IPS-20b (cell line): ENCODE results near the gene TNS1.

Experiments
- H3K27ac ChIP-seq: one replicate; pipeline ENCODE4 v1.5.1; 2013; ENCODE audit warnings: low read length
- H3K27me3 ChIP-seq: 2 replicates; pipeline ENCODE4 v1.6.1; 2013; ENCODE audit warnings: mild to moderate bottlenecking, low read length, inconsistent platforms; ENCODE audit not compliant: insufficient read depth
- H3K36me3 ChIP-seq: 2 replicates; pipeline ENCODE4 v1.6.1; 2013; ENCODE audit warnings: low read depth, mild to moderate bottlenecking, inconsistent platforms, low read length, moderate library complexity; ENCODE audit not compliant: insufficient read depth
- H3K4me1 ChIP-seq: 2 replicates; pipeline ENCODE4 v1.6.1; 2013; ENCODE audit warnings: mild to moderate bottlenecking, control low read depth, inconsistent platforms, low read length, moderate library complexity; ENCODE audit not compliant: insufficient read depth
- H3K4me3 ChIP-seq: 2 replicates; pipeline ENCODE4 v1.5.1; 2013; ENCODE audit warnings: mild to moderate bottlenecking, low read length, inconsistent platforms
- H3K9ac ChIP-seq: 2 replicates; pipeline ENCODE4 v1.6.1; 2013; ENCODE audit warnings: low read depth, mild to moderate bottlenecking, inconsistent platforms, low read length, moderate library complexity
- H3K9me3 ChIP-seq: 2 replicates; pipeline ENCODE4 v1.6.1; 2013; ENCODE audit warnings: mild to moderate bottlenecking, low read depth, low read length, inconsistent platforms; ENCODE audit not compliant: insufficient read depth

The TNS1 gene

DNA sequence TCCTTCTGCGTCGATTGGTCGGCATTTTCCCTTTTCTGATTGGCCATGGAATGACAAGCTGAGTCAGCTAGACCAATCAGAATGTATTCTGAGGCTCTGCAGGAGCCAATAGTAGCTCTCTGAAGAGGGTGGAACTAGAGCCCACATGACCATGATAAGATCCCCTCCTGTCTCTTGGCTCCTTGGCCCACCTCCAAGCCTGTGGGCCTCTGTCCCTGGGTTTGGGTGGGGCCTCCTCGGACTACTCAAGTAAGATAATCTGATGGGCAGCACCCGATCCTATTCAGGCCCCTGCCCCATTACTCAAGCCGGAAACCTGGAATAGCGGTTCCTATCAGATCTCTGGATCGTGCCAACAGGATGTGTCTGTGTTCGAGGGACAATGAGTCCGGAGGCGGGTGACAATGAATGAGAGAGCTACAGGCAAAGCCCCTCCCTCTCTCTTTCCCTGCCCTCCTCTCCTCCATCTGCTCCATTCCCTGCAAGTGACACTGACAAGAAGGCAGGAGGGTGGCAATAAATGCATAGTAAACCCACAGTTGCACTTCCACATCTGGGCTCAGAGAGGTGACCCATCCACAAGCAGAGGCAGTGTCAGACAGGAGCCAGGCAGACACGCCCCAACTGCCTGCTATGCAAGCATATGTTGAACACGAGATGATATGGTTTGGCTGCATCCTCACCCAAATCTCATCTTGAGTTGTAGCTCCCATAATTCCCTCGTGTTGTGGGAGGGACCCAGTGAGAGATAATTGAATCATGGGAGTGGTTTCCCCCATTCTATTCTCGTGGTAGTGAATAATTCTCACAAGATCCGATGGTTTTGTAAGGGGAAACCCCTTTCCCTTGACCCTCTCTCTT is 114.7 kb downstream of the TNS1 start:
- H3K36me3 ChIP-seq = no peaks in the 10 kb centered on the region

GRCh38 chr2:217886720-217887309 is 116.0 kb downstream of the TNS1 start:
- no peak overlapping the region for H3K4me3 ChIP-seq
- no peaks in the 10 kb centered on the region for H3K27me3 ChIP-seq
- no peaks in the 10 kb centered on the region for H3K36me3 ChIP-seq
- H3K9ac ChIP-seq = no peak overlapping the region
- H3K27ac ChIP-seq = no peak overlapping the region
- H3K4me1 ChIP-seq = no peaks in the 10 kb centered on the region
- no peaks in the 10 kb centered on the region for H3K9me3 ChIP-seq

More for the DNA sequence above, 114.7 kb downstream of the TNS1 start:
- no peak overlapping the region for H3K9ac ChIP-seq
- no peaks in the 10 kb centered on the region for H3K4me1 ChIP-seq
- H3K27me3 ChIP-seq = no peaks in the 10 kb centered on the region
- no peak overlapping the region for H3K27ac ChIP-seq
- no peak overlapping the region for H3K4me3 ChIP-seq
- H3K9me3 ChIP-seq = no peaks in the 10 kb centered on the region

DNA sequence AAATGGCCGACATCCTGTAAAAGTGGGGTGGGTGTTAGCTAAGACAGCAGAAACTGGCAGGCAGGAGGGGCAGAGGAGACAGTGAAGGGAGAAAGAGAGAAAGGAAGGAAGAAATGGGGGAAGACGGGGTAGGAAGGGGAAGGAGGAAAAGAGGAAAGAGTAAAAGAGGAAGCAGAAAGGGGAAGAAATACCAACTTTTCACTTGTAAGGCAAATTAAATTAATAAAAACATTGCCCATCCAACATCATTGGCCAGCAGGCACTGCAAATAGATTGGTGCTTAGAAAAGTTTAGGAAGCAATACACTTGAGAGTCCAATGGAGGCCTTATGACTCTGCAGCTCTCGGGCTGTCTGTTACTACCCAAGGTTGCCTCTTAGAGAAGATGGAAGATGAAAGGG is 116.7 kb downstream of the TNS1 start:
- Histone ChIP-seq H3K4me1 (no peaks in the 10 kb centered on the region), H3K27me3 (no peaks in the 10 kb centered on the region), H3K9ac (no peak overlapping the region), H3K36me3 (no peaks in the 10 kb centered on the region), H3K4me3 (no peak overlapping the region), H3K9me3 (no peaks in the 10 kb centered on the region), H3K27ac (no peak overlapping the region)

DNA sequence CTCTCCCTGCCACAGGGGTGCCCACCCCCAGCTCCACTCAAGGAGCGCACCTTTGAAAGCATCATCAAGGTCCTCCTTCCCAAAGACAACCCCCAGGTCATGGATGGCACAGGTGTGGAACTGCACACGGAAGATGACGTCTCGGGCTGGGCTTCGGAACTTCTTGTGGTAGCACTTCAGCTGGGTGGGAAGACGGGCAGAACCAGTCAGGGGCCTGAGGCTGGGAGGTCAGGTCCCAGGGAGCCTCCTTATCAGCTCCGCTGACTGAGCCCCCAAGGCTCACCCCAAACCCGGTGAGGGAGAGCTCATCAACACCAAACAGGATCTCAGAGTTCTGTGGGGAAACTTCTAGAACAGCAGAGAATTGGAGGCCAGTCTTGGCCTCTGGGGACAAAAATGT is 117.8 kb downstream of the TNS1 start:
- Histone ChIP-seq H3K27me3 (no peaks in the 10 kb centered on the region), H3K9me3 (no peaks in the 10 kb centered on the region), H3K9ac (no peak overlapping the region), H3K4me1 (no peaks in the 10 kb centered on the region), H3K4me3 (no peak overlapping the region), H3K36me3 (no peaks in the 10 kb centered on the region), H3K27ac (no peak overlapping the region)

- no peak overlapping the region for H3K27ac ChIP-seq
- no peaks in the 10 kb centered on the region for H3K4me1 ChIP-seq
- no peak overlapping the region for H3K4me3 ChIP-seq
- no peaks in the 10 kb centered on the region for H3K36me3 ChIP-seq
- no peaks in the 10 kb centered on the region for H3K9me3 ChIP-seq
- no peaks in the 10 kb centered on the region for H3K27me3 ChIP-seq
- H3K9ac ChIP-seq = no peak overlapping the region
Measured at GRCh38 chr2:217880891-217881290, 121.9 kb downstream of the TNS1 start.

- Histone ChIP-seq H3K36me3 (no peaks in the 10 kb centered on the region), H3K9ac (no peak overlapping the region), H3K27ac (no peak overlapping the region), H3K9me3 (no peaks in the 10 kb centered on the region), H3K27me3 (no peaks in the 10 kb centered on the region), H3K4me1 (no peaks in the 10 kb centered on the region), H3K4me3 (no peak overlapping the region)
Measured at GRCh38 chr2:217880287-217880889, 122.4 kb downstream of the TNS1 start.

DNA sequence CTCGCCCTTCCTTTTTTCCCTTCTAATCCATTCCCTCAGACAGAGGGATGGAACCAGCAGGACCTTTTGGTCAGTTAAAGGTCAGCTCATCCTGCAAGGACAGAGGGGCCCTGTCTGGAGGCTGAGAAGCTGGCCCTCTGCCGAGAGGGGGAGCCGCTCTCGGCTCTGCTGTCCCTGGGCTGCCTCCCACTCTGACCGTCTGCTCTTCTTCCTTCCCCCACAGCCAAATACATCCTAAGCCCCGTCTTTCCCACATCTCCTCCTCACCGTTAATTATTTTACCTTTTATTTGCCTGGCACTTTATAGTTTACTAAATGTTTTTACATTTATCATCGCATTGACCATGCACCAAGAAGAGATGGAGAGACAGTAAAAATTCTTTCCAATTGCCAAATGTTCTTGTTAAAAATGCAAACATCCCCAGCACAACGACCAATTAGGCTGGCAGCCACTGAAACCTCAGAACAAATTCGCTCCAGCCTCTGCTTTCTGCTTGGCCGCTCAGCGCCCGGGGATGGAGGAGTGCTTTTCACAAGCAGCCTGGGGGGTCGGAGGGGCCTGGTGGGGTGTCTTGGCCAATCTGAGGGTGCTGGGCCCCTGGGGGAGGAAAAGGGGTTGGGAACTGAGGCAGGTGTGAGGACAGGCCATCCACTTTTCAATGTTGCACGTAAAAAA is 123.7 kb downstream of the TNS1 start:
- no peak overlapping the region for H3K9ac ChIP-seq
- no peaks in the 10 kb centered on the region for H3K9me3 ChIP-seq
- no peak overlapping the region for H3K4me3 ChIP-seq
- no peaks in the 10 kb centered on the region for H3K4me1 ChIP-seq
- H3K36me3 ChIP-seq = no peaks in the 10 kb centered on the region
- no peak overlapping the region for H3K27ac ChIP-seq
- H3K27me3 ChIP-seq = no peaks in the 10 kb centered on the region

- H3K36me3 ChIP-seq = no peaks in the 10 kb centered on the region
- no peaks in the 10 kb centered on the region for H3K27me3 ChIP-seq
- H3K9me3 ChIP-seq = no peaks in the 10 kb centered on the region
- no peak overlapping the region for H3K9ac ChIP-seq
- no peaks in the 10 kb centered on the region for H3K4me1 ChIP-seq
- H3K27ac ChIP-seq = no peak overlapping the region
- no peak overlapping the region for H3K4me3 ChIP-seq
Measured at GRCh38 chr2:217877866-217878265, 124.9 kb downstream of the TNS1 start.

- Histone ChIP-seq H3K27ac (no peak overlapping the region), H3K9me3 (no peaks in the 10 kb centered on the region), H3K36me3 (no peaks in the 10 kb centered on the region), H3K4me1 (no peaks in the 10 kb centered on the region), H3K9ac (no peak overlapping the region), H3K27me3 (no peaks in the 10 kb centered on the region), H3K4me3 (no peak overlapping the region)
Measured at GRCh38 chr2:217876253-217876570, 126.6 kb downstream of the TNS1 start.

DNA sequence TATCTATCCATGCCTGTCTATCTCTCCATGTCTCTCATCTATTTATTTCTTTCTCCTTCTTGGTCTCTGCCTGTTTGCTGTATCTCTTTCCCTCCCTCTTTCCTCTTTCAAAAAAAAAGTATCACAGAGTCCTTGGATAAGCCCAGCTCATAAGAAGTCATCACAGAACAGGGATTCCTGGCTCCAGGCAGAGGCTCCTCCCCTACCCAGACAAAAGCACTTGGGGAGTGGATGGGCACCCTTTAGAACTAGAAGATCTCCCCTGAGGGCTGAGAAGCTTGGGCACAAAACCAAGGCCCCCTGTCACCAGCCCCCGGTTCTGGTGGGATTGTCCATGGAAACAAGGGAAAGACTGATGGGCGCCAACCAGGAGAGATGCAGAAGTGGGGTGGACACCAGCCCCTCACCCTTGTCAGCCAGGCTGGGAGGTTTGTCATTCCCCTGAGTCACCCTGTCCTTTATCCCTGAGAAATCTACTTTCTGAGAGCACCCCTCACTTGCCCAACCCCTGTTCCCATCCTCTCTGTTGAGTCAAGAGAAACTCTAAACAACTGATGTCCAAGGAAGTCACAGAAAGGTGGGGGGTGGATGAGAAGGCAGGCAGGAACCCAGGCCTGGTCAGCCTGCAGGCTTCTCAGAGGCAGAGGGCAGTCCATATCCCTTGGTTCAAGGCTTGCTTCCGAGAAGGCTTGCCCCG is 127.1 kb downstream of the TNS1 start:
- no peak overlapping the region for H3K9ac ChIP-seq
- no peaks in the 10 kb centered on the region for H3K4me1 ChIP-seq
- H3K36me3 ChIP-seq = no peaks in the 10 kb centered on the region
- no peak overlapping the region for H3K27ac ChIP-seq
- H3K4me3 ChIP-seq = no peak overlapping the region
- H3K27me3 ChIP-seq = no peaks in the 10 kb centered on the region
- H3K9me3 ChIP-seq = no peaks in the 10 kb centered on the region

GRCh38 chr2:217875138-217875537 is 127.7 kb downstream of the TNS1 start:
- H3K9ac ChIP-seq = no peak overlapping the region
- no peak overlapping the region for H3K4me3 ChIP-seq
- H3K27me3 ChIP-seq = no peaks in the 10 kb centered on the region
- H3K4me1 ChIP-seq = no peaks in the 10 kb centered on the region
- no peaks in the 10 kb centered on the region for H3K9me3 ChIP-seq
- no peaks in the 10 kb centered on the region for H3K36me3 ChIP-seq
- no peak overlapping the region for H3K27ac ChIP-seq
